Activated naive CD4-positive, alpha-beta T cell treated with anti-CD3 and anti-CD28 coated beads for 36 hours (primary cell): ENCODE data around the gene SBF2. TPM values are rescaled to one million over a fixed set of nuclear protein-coding genes. Genes with fewer than 3 reads are reported as not detected.

Experiments
- CTCF ChIA-PET: fragments of 350-600 bp; sonication (Branson Sonifier 250); formaldehyde crosslinking; loops from one replicate; lab custom pipeline; 2021; ENCODE audit warnings: antibody characterized with exemption; lab: Charles Lee
- DNase-seq: peaks from one replicate; pipeline ENCODE4 v3.0.0-alpha.2; 2020
- H3K27ac Mint-ChIP-seq: one replicate; pipeline ENCODE4 v1.8.0; 2021; ENCODE audit warnings: mild to moderate bottlenecking, mixed read lengths
- H3K27me3 Mint-ChIP-seq: one replicate; pipeline ENCODE4 v1.8.0; 2021; ENCODE audit warnings: low read depth, mixed read lengths
- H3K36me3 Mint-ChIP-seq: one replicate; pipeline ENCODE4 v1.8.0; 2021; ENCODE audit warnings: low read depth, mixed read lengths
- H3K4me1 Mint-ChIP-seq: one replicate; pipeline ENCODE4 v1.8.0; 2021; ENCODE audit warnings: low read depth, mixed read lengths
- H3K4me3 Mint-ChIP-seq: one replicate; pipeline ENCODE4 v1.8.0; 2021; ENCODE audit warnings: mild to moderate bottlenecking, moderate library complexity, mixed read lengths
- H3K9me3 Mint-ChIP-seq: one replicate; pipeline ENCODE4 v1.8.0; 2021; ENCODE audit warnings: mixed read lengths
- intact Hi-C: fragments of 100-400 bp; cut with micrococcal nuclease; formaldehyde crosslinking; loops from one replicate; pipeline ENCODE4 v1.15.1; 2023
- total RNA-seq, 2 experiments: library from RNA; stranded (reverse); gene quantifications; one replicate each; pipeline ENCODE4 v1.2.3, GENCODE V29; 2021

Gene SBF2
- total RNA-seq, 2 experiments from 2014 or later, result 8.7 to 9.9 TPM

DNA sequence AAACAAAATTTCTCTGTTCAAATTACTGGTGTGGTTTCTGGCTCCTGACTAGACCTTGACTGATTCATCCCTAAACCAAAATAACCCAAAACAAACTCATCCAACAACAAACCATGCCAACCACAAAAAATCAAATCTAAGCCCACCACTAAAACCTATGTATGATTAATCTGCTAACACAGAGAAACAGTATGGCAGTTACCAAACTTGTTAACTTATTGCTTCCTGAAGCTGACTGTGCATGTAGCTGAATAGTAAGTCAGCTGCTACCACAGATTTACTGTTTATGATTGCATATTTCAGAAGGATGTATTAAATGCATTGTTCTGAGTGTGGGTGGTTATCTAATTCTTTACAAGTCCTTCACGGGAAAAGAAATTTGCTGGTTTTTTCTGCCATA is 399.0 kb downstream of the SBF2 start:
- Mint-ChIP-seq H3K27ac (no peak overlapping the region), H3K4me1 (no peaks in the 10 kb centered on the region), H3K4me3 (no peak overlapping the region), H3K27me3 (no peaks in the 10 kb centered on the region), H3K36me3 (peaks cover 13% of the 10 kb centered on the region), H3K9me3 (no peaks in the 10 kb centered on the region)
- CTCF ChIA-PET, result interaction anchor here (0.6 kb wide), 1 partner anchor 429 kb away, joined by 3 read pairs; no protein-coding TSS in a partner anchor
- DNase-seq, result no peak
- intact Hi-C loops, result no loop called here

DNA sequence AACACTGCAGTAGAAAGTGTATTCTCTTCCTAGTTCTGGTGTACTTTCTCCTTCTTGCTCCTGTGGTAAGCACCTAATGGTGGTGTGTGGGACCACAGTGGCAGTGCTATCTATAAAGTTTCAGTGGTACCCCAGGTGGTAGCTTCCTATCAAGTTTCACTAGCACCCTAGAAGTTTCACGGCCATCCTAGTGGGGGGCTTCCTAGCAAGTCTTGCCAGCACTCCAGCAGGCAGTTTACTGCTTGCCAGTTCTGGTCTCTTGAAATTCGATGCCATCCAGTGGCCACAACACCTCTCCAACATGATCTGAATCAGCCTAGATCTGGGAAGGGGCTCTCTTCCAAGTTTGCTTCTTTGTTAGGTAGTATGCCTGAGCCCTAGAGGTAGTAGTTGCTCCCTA is 400.5 kb downstream of the SBF2 start:
- Mint-ChIP-seq H3K36me3 (peaks cover 13% of the 10 kb centered on the region), H3K9me3 (no peaks in the 10 kb centered on the region), H3K4me1 (no peaks in the 10 kb centered on the region), H3K27ac (no peak overlapping the region), H3K27me3 (no peaks in the 10 kb centered on the region), H3K4me3 (no peak overlapping the region)
- CTCF ChIA-PET, result interaction anchor here (0.8 kb wide), 1 partner anchor 10 kb away, joined by 3 read pairs; no protein-coding TSS in a partner anchor
- intact Hi-C loops, result no loop called here
- no peak for DNase-seq

DNA sequence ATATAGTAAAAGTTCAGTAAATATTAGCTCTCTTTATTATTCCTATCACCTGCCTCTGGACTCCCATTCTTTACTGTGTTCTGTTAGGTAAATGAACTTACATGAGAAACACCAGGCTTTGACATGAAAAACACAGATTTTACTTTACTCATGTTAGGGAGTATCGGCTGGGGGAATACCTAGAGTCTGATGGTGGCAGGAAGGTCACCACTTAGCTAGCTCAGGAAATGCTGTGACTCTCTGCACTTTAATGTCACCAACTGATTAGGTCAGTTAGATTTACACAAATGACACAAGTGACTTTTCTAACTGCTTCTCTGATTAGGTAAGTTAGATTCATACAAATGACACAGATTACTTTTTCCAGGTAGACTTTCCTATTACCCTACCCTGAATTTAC is 405.1 kb downstream of the SBF2 start:
- no peaks in the 10 kb centered on the region for H3K9me3 Mint-ChIP-seq
- no peaks in the 10 kb centered on the region for H3K27me3 Mint-ChIP-seq
- no peaks in the 10 kb centered on the region for H3K36me3 Mint-ChIP-seq
- H3K27ac Mint-ChIP-seq, result no peak overlapping the region
- no peak for DNase-seq
- H3K4me1 Mint-ChIP-seq, result no peaks in the 10 kb centered on the region
- no peak overlapping the region for H3K4me3 Mint-ChIP-seq
- CTCF ChIA-PET, result no interaction called here
- intact Hi-C loops, result no loop called here

DNA sequence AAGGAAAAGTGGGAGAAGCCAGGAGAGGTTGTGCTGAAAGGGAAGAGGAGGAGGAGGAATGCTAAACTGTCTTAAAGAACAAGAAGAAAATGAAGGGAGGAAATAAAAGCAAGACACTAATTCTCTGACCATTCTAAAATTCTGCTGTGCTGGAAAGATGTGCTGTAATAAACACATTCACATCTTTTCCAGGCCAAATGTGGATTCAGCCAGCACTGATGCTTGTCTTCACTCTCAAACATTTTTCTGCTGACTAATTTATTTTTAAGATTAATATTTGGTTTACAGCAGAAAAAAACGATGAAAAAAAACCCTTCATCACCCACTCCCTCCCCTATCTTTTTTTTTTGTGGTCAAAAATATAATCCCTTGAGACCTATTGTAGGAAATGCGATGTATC is 406.5 kb downstream of the SBF2 start:
- no peak overlapping the region for H3K4me3 Mint-ChIP-seq
- intact Hi-C loops, result no loop called here
- no peak overlapping the region for H3K27ac Mint-ChIP-seq
- no peaks in the 10 kb centered on the region for H3K9me3 Mint-ChIP-seq
- H3K27me3 Mint-ChIP-seq, result no peaks in the 10 kb centered on the region
- no peak for DNase-seq
- no peaks in the 10 kb centered on the region for H3K36me3 Mint-ChIP-seq
- CTCF ChIA-PET, result no interaction called here
- H3K4me1 Mint-ChIP-seq, result no peaks in the 10 kb centered on the region

DNA sequence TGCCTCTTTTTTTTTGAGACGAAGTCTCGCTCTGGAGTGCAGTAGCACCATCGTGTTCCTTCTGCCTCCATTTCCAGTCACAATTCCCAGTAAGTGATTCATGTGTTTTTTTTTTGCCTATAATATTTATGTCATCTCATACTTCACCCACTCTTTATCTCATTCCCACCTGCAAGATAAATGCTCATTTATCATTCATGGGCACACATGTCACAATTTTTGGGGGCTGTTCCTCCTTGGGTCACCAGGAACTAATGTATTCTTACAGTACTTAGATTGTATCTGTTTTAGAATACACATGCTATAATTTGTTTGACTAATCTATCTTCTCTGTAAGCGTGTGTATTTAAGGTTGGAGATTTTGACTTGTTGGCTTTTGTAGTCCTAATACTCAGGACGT is 407.4 kb downstream of the SBF2 start:
- CTCF ChIA-PET, result interaction anchor here (0.6 to 0.7 kb wide), 2 partner anchors 25 to 110 kb away, joined by 3 to 5 read pairs; no protein-coding TSS in a partner anchor
- no peaks in the 10 kb centered on the region for H3K9me3 Mint-ChIP-seq
- no peak for DNase-seq
- H3K36me3 Mint-ChIP-seq, result no peaks in the 10 kb centered on the region
- H3K27me3 Mint-ChIP-seq, result no peaks in the 10 kb centered on the region
- intact Hi-C loops, result no loop called here
- H3K4me1 Mint-ChIP-seq, result no peaks in the 10 kb centered on the region
- H3K4me3 Mint-ChIP-seq, result no peak overlapping the region
- H3K27ac Mint-ChIP-seq, result no peak overlapping the region

DNA sequence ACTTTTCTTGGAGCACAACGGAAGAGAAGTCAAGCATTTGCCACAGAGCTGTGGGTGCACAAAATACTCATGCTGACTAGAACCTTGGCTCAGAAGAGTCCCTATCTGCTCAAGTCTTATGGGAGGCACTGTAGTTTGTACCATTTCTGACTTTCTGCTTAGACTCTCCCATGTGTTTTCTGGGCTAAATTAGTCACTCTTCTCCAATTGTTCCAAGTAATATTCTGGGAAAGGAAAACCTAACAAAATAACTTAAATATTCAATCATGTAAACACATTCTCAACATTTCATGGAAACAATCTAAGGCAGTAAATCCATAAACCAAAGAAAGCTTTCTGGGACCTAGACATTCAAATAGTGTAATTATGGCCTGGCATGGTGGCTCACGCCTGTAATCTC is 409.4 kb downstream of the SBF2 start:
- no peak overlapping the region for H3K27ac Mint-ChIP-seq
- no peaks in the 10 kb centered on the region for H3K4me1 Mint-ChIP-seq
- intact Hi-C loops, result no loop called here
- no peak overlapping the region for H3K4me3 Mint-ChIP-seq
- CTCF ChIA-PET, result no interaction called here
- no peaks in the 10 kb centered on the region for H3K27me3 Mint-ChIP-seq
- H3K36me3 Mint-ChIP-seq, result no peaks in the 10 kb centered on the region
- H3K9me3 Mint-ChIP-seq, result no peaks in the 10 kb centered on the region
- DNase-seq, result no peak

DNA sequence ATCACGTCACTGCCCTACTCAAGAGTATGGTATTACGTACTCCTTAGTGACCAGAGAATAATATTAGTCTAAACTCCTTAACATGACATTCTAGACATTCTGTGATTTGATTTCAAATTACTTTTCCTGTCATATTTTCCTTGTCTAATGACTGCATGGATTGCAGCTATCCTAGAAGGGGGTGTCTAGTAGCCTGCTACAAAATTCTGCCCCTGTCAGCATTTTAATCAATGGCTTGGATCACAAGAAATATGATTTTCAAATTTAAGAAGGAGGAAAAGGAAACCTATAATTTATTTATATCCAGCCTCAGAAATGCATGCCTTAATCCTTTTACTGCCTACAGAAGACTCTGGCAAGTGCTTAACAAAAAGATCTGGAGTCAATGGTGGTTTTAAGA is 413.4 kb downstream of the SBF2 start:
- no peak overlapping the region for H3K4me3 Mint-ChIP-seq
- no peaks in the 10 kb centered on the region for H3K9me3 Mint-ChIP-seq
- intact Hi-C loops, result no loop called here
- no peaks in the 10 kb centered on the region for H3K27me3 Mint-ChIP-seq
- no peaks in the 10 kb centered on the region for H3K4me1 Mint-ChIP-seq
- no peak overlapping the region for H3K27ac Mint-ChIP-seq
- no peak for DNase-seq
- no peaks in the 10 kb centered on the region for H3K36me3 Mint-ChIP-seq
- CTCF ChIA-PET, result interaction anchor here (1.6 to 2.0 kb wide), 2 partner anchors 18 to 92 kb away, joined by 3 to 4 read pairs; no protein-coding TSS in a partner anchor

DNA sequence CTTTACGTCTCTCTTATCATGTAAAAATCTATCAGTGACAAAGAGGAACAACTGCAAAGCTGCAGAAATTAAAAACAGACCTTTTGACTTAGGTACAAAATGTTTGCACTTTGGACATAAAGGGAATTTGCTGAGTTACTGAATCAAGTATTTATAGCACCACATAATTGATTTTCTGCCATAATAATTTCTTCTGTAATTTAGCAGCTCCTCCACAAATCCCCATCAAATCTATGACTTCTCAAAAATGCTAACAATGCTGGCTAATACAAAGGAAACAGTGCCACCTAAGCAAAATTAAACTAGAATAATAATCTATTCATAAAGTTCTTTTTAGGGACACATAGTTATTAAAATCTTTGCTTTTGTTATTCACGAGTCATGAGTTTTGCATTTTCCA is 415.1 kb downstream of the SBF2 start:
- DNase-seq, result no peak
- Mint-ChIP-seq H3K4me3 (no peak overlapping the region), H3K9me3 (no peaks in the 10 kb centered on the region), H3K36me3 (no peaks in the 10 kb centered on the region), H3K27me3 (no peaks in the 10 kb centered on the region), H3K4me1 (no peaks in the 10 kb centered on the region), H3K27ac (no peak overlapping the region)
- CTCF ChIA-PET, result interaction anchor here (2.0 kb wide), 1 partner anchor 94 kb away, joined by 4 read pairs; no protein-coding TSS in a partner anchor
- intact Hi-C loops, result no loop called here

DNA sequence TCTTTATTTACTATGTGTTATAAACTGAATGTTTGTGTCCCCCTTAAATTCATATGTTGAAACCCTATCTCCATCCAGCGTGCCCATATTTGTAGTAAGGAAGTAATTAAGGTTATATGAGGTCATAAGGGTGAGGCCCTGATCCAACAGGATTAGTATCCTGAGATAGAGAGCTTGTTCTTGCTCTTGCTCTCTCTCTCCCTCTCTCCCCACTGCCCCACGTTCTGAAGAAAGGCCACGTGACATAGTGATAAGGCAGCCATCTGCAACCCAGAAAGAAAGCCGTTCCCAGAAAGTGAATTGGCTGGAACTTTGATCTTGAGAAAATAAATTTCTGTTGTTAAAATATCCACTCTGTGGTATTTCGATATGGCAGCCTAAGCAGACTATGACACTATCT is 417.7 kb downstream of the SBF2 start:
- Mint-ChIP-seq H3K36me3 (peaks cover 3% of the 10 kb centered on the region), H3K4me1 (no peaks in the 10 kb centered on the region), H3K27me3 (no peaks in the 10 kb centered on the region), H3K9me3 (peaks cover 6% of the 10 kb centered on the region), H3K4me3 (no peak overlapping the region), H3K27ac (no peak overlapping the region)
- no peak for DNase-seq
- intact Hi-C loops, result no loop called here
- CTCF ChIA-PET, result interaction anchor here (0.6 kb wide), 1 partner anchor 303 kb away, joined by 5 read pairs; the partner anchor contains the start of gene WEE1

DNA sequence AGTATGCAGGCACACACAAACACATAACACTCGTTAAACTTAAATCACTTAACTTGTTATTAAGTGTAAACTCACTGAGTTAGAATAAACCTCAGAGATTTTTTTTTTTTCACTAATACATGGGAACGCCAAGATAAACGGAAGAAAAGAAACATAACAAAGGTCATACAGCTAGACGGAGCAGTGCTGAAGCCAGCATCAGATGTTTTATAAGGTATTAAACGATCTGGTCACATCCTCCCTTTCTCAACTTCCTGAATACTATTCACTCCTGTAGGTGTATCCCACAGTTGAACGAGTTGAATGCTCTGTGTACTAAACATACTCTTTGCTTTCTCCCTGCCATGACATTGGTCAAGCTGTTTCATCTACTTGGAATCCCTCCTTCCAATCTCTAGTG is 418.2 kb downstream of the SBF2 start:
- no peaks in the 10 kb centered on the region for H3K4me1 Mint-ChIP-seq
- CTCF ChIA-PET, result interaction anchor here (0.6 to 2.6 kb wide), 2 partner anchors 15 to 303 kb away, joined by 5 to 9 read pairs; partner anchors contain the start of gene WEE1
- intact Hi-C loops, result no loop called here
- no peak overlapping the region for H3K4me3 Mint-ChIP-seq
- no peak overlapping the region for H3K27ac Mint-ChIP-seq
- H3K27me3 Mint-ChIP-seq, result no peaks in the 10 kb centered on the region
- H3K36me3 Mint-ChIP-seq, result peaks cover 3% of the 10 kb centered on the region
- H3K9me3 Mint-ChIP-seq, result peaks cover 8% of the 10 kb centered on the region
- no peak for DNase-seq

DNA sequence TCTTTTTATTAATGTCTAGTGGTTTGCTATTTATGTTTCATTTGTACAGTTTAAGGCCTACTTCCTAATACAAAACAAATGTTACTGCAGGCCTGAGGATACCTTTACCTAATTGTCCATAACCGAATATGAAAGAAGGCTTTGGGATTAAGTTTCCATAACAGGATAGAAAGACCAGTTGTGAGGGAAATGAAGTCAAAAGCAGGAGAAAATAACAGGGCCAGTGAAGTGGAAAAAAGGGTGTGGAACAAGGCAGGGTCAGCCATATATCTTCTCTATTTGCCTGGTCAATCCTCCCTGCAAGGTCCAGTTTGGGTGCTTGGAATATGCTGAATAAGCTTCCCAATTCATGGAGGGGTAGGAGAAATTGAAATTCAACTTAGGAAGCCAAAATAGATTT is 418.6 kb downstream of the SBF2 start:
- peaks cover 8% of the 10 kb centered on the region for H3K9me3 Mint-ChIP-seq
- CTCF ChIA-PET, result interaction anchor here (2.6 kb wide), 1 partner anchor 14 kb away, joined by 9 read pairs; no protein-coding TSS in a partner anchor
- intact Hi-C loops, result no loop called here

DNA sequence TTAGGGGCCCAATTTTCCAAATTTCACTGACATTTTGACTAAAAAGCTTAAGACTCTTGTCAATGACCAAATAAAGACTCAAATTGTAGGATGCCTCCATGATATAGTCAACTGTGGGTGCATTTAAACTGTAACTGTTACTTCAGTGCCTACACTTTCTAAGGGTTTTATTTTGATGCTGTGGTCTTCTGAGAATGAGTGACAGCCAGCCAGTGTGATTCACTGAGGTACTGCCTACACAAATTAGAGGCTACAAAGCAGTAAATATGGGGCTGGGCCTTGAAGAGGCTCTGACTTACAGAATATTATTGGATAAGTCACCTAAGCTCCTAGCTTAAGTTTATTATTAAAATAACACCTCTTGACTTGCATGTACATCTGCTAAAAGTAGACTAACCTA is 419.6 kb downstream of the SBF2 start:
- CTCF ChIA-PET, result interaction anchor here (1.0 to 2.6 kb wide), 2 partner anchors 12 to 13 kb away, joined by 3 to 9 read pairs; no protein-coding TSS in a partner anchor
- Mint-ChIP-seq H3K9me3 (peaks cover 8% of the 10 kb centered on the region), H3K36me3 (peaks cover 6% of the 10 kb centered on the region), H3K4me3 (no peak overlapping the region), H3K27me3 (no peaks in the 10 kb centered on the region), H3K4me1 (no peaks in the 10 kb centered on the region), H3K27ac (no peak overlapping the region)
- DNase-seq, result no peak
- intact Hi-C loops, result no loop called here

More for the DNA sequence above, 418.6 kb downstream of the SBF2 start:
- no peak for DNase-seq
- no peak overlapping the region for H3K4me3 Mint-ChIP-seq
- H3K4me1 Mint-ChIP-seq, result no peaks in the 10 kb centered on the region
- peaks cover 3% of the 10 kb centered on the region for H3K36me3 Mint-ChIP-seq
- H3K27ac Mint-ChIP-seq, result no peak overlapping the region
- no peaks in the 10 kb centered on the region for H3K27me3 Mint-ChIP-seq

DNA sequence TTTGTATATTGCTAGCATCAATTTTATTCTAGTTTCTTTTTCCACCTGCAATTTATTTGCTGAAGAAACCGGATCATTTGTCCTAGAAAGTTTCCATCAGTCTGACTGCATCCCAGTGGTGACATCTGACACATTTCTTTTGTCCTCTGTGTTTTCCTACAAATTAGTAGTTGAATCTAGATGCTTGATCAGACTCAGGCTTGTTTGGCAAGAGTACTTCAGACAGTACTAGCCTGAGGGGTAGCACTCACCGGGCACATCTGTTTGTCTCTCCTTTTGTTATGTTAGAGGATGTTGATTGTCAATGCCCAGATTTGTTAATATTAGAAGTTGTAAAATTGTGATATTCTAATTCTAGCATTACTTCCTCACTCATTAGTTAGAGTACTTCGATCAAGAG is 425.4 kb downstream of the SBF2 start:
- intact Hi-C loops, result no loop called here
- CTCF ChIA-PET, result no interaction called here
- H3K27ac Mint-ChIP-seq, result no peak overlapping the region
- H3K36me3 Mint-ChIP-seq, result peaks cover 6% of the 10 kb centered on the region
- no peak for DNase-seq
- H3K27me3 Mint-ChIP-seq, result no peaks in the 10 kb centered on the region
- no peaks in the 10 kb centered on the region for H3K4me1 Mint-ChIP-seq
- H3K4me3 Mint-ChIP-seq, result no peak overlapping the region
- peaks cover 8% of the 10 kb centered on the region for H3K9me3 Mint-ChIP-seq
